Gastroesophageal sphincter (tissue), 4 donors: ENCODE measurements around the gene SLC5A6. TPM values are rescaled to one million over a fixed set of nuclear protein-coding genes. Genes with fewer than 3 reads are reported as not detected.

Source experiments
- ATAC-seq: fragments of 150-250 bp; one replicate; pipeline ENCODE4 v1.9.1; 2016; ENCODE audit warnings: mild to moderate bottlenecking, moderate library complexity
- H3K27ac ChIP-seq, 4 donors: fragments of 200-600 bp; sonication (generic) in 3 of 4; 1 replicate in 3 of 4; 2 replicates in 1 of 4; pipeline ENCODE4 v1.5.1; 2016 to 2019
- H3K27me3 ChIP-seq: fragments of 200-600 bp; sonication (generic); one replicate; pipeline ENCODE4 v1.5.1; 2019
- H3K36me3 ChIP-seq, 2 donors: fragments of 200-600 bp; sonication (generic); one replicate each; pipeline ENCODE4 v1.5.1; 2019; ENCODE audit warnings: control low read depth in 1 of 2
- H3K4me1 ChIP-seq, 3 donors: fragments of 200-600 bp; sonication (generic); 1 replicate in 2 of 3; 2 replicates in 1 of 3; pipeline ENCODE4 v1.5.1; 2016 to 2019; ENCODE audit warnings: control low read depth in 2 of 3
- H3K4me3 ChIP-seq, 2 donors: fragments of 200-600 bp; sonication (generic); one replicate each; pipeline ENCODE4 v1.5.1; 2019; ENCODE audit warnings: mild to moderate bottlenecking in 1 of 2, moderate library complexity in 1 of 2
- H3K9me3 ChIP-seq, 3 donors: fragments of 200-600 bp; sonication (generic); one replicate each; pipeline ENCODE4 v1.5.1; 2017 to 2019; ENCODE audit warnings: control low read depth in 2 of 3
- CTCF ChIP-seq, 4 experiments: fragments of 200-600 bp in 2 of 4; fragments of 450-650 bp in 2 of 4; sonication (generic) in 1 of 4; IDR thresholded peaks; one replicate each; pipeline ENCODE4 v1.5.1; 2017 to 2019; ENCODE audit warnings: antibody characterized with exemption in 4 of 4, mild to moderate bottlenecking in 2 of 4, moderate library complexity in 2 of 4
- EP300 ChIP-seq: sonication (generic); formaldehyde crosslinking; IDR thresholded peaks from one replicate; pipeline ENCODE4 v1.6.1; 2017; ENCODE audit warnings: antibody characterized with exemption, mild to moderate bottlenecking
- POLR2A ChIP-seq, 2 donors: fragments of 450-650 bp; IDR thresholded peaks; one replicate each; pipeline ENCODE4 v1.6.1; 2017; ENCODE audit warnings: antibody characterized with exemption in 2 of 2, mild to moderate bottlenecking in 2 of 2, moderate library complexity in 1 of 2
- POLR2AphosphoS5 ChIP-seq: sonication (generic); formaldehyde crosslinking; IDR thresholded peaks from one replicate; pipeline ENCODE4 v1.6.1; 2017; ENCODE audit warnings: antibody characterized with exemption
- WGBS, 2 donors: methylation state at CpG; one replicate each; pipeline ENCODE4 v1.1.5; 2018; ENCODE audit warnings: low coverage in 1 of 2; 5-methylcytosine and 5-hydroxymethylcytosine counted together
- total RNA-seq, 4 donors: library from RNA; depleted of rRNA; stranded (reverse); fragments of >200 nt; gene quantifications; one replicate each; pipeline ENCODE4 v1.1.0, GENCODE V29; 2016

SLC5A6 gene
- 10 to 100 TPM in 3 of 4 donors, 1 to 10 TPM in 1; 8.3 to 16.8 (median 13.5) TPM for total RNA-seq

GRCh38 chr2:27211943-27212625 is at the start of gene SLC5A6, which contains the start of gene ATRAID:
TSS of gene SLC5A6 (minus strand) at chr2:27212268. CDS start at chr2:27207650, 4,618 bp downstream.
TSS of gene ATRAID (plus strand) at chr2:27212041. CDS start at chr2:27212369, 328 bp downstream.
- H3K4me3 ChIP-seq: peak within 1 kb of the TSS; percentile 78
- peak within 1 kb of the TSS; percentile 89 to 97 (median 92) for H3K27ac ChIP-seq
- H3K4me1 ChIP-seq: peaks cover 4 to 36% (median 9%) of the 10 kb centered on the region in 3 donors
- peak; percentile 68 for TF ChIP-seq POLR2AphosphoS5
- peak; percentile 77 to 83 for TF ChIP-seq POLR2A (IDR thresholded peaks at IDR 0.05)
- peak in 1 of 4 experiments; percentile 15 for TF ChIP-seq CTCF (IDR thresholded peaks at IDR 0.05)
- TF ChIP-seq EP300: no peak
- peaks cover 0 to 31% of the 10 kb centered on the region in 2 donors for H3K36me3 ChIP-seq
- H3K9me3 ChIP-seq: no peaks in the 10 kb centered on the region
- peak; percentile 98 for ATAC-seq
- 0 to 3% methylated on average over 5 to 8 of the region's 73 CpGs for WGBS, 2 donors
- no peaks in the 10 kb centered on the region for H3K27me3 ChIP-seq

- Histone ChIP-seq H3K4me3 (peak overlapping the region in 1 of 2 donors; percentile 55), H3K4me1 (peaks cover 0 to 42% (median 34%) of the 10 kb centered on the region in 3 donors), H3K9me3 (no peaks in the 10 kb centered on the region), H3K36me3 (no peaks in the 10 kb centered on the region), H3K27me3 (peaks cover 100% of the 10 kb centered on the region), H3K27ac (no peak overlapping the region)
- WGBS, 2 donors: 53 to 88% methylated on average over 2 to 5 of the region's 11 CpGs
- no peak for ATAC-seq
- TF ChIP-seq EP300 (no peak), CTCF (IDR thresholded peaks at IDR 0.05) (no peak), POLR2A (IDR thresholded peaks at IDR 0.05) (no peak), POLR2AphosphoS5 (no peak)
Observed at GRCh38 chr2:27261241-27261925, 49.3 kb upstream of the SLC5A6 start.

- no peaks in the 10 kb centered on the region for H3K36me3 ChIP-seq
- TF ChIP-seq POLR2A (IDR thresholded peaks at IDR 0.05): no peak
- TF ChIP-seq EP300: no peak
- TF ChIP-seq CTCF (IDR thresholded peaks at IDR 0.05): no peak
- TF ChIP-seq POLR2AphosphoS5: no peak
- H3K27me3 ChIP-seq: peaks cover 96% of the 10 kb centered on the region
- no peak for ATAC-seq
- 65 to 100% methylated on average over 1 to 2 of the region's 8 CpGs for WGBS, 2 donors
- H3K9me3 ChIP-seq: no peaks in the 10 kb centered on the region
- H3K4me1 ChIP-seq: peaks cover 0 to 17% (median 14%) of the 10 kb centered on the region in 3 donors
- no peak overlapping the region for H3K27ac ChIP-seq
- no peak overlapping the region for H3K4me3 ChIP-seq
Observed at GRCh38 chr2:27258051-27258450, 46.0 kb upstream of the SLC5A6 start.

- TF ChIP-seq POLR2AphosphoS5: no peak
- TF ChIP-seq CTCF (IDR thresholded peaks at IDR 0.05): no peak
- TF ChIP-seq EP300: no peak
- no peak for TF ChIP-seq POLR2A (IDR thresholded peaks at IDR 0.05)
- H3K27me3 ChIP-seq: peaks cover 96% of the 10 kb centered on the region
- WGBS, 2 donors: 60 to 86% methylated on average over 1 to 2 of the region's 7 CpGs
Observed at GRCh38 chr2:27256855-27257454, 44.9 kb upstream of the SLC5A6 start.

More at GRCh38 chr2:27256855-27257454, 44.9 kb upstream of the SLC5A6 start:
- Histone ChIP-seq H3K27ac (no peak overlapping the region), H3K36me3 (no peaks in the 10 kb centered on the region), H3K4me3 (no peak overlapping the region), H3K9me3 (no peaks in the 10 kb centered on the region), H3K4me1 (peaks cover 0 to 6% (median 3%) of the 10 kb centered on the region in 3 donors)
- ATAC-seq: no peak
